Skin epidermis (tissue), 12 donors: ENCODE measurements around the gene KRT32.

ENCODE experiments used
- H3K27ac ChIP-seq, 21 experiments: fragments of 200-600 bp; sonication (generic) in 11 of 21; one replicate each; pipeline ENCODE4 v1.5.0; 2020; ENCODE audit warnings: mild to moderate bottlenecking in 3 of 21, inconsistent platforms in 2 of 21, moderate library complexity in 2 of 21
- H3K4me3 ChIP-seq, 7 experiments: fragments of 200-600 bp; sonication (generic) in 2 of 7; one replicate each; pipeline ENCODE4 v1.5.0; 2020; ENCODE audit warnings: inconsistent platforms in 2 of 7, mild to moderate bottlenecking in 2 of 7, moderate library complexity in 1 of 7

Gene KRT32

DNA sequence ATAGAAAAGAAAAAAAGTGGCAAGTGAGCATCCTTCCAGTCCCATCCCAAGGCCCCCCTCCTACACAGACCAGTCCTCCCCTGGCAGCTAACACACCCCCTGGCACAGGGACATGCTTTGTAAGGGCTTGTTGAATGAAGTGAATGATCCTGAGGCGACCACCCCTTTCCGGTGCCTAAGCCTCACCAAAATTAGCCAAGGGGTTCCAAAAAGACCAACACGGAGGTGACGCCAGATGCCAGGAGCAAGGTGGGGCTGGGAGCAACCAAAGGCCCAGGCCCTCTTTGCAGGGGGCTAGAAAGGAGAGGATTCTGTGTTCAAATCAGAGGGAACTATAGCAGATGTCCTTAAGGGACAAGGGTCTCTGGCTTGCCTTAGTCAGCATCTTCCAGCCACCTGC is 8.2 kb upstream of the KRT32 start:
- no peak overlapping the region for H3K4me3 ChIP-seq
- H3K27ac ChIP-seq = no peak overlapping the region

DNA sequence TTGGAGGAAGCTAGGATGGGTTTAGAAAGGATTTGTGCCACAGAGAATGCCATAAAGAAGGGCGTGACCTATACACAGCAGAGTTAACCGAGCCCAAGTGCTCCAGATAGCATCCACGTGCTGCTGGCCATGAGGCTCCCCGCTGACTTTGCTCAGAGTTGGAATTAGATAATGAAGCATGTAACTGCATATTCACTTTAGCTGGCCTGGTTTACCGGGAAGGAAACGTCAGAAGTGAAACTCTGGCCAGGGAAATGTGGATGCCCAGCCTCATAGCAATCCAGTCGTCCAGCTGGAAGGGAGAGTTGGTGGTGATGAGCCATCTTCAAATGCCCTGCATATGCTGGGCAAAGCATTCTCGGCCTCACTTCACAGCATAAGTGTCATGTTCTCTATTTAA is 7.7 kb upstream of the KRT32 start:
- H3K27ac ChIP-seq = no peak overlapping the region
- H3K4me3 ChIP-seq = no peak overlapping the region

GRCh38 chr17:41468346-41468745 is 1.2 kb upstream of the KRT32 start:
- Histone ChIP-seq H3K27ac (no peak overlapping the region), H3K4me3 (no peak overlapping the region)

DNA sequence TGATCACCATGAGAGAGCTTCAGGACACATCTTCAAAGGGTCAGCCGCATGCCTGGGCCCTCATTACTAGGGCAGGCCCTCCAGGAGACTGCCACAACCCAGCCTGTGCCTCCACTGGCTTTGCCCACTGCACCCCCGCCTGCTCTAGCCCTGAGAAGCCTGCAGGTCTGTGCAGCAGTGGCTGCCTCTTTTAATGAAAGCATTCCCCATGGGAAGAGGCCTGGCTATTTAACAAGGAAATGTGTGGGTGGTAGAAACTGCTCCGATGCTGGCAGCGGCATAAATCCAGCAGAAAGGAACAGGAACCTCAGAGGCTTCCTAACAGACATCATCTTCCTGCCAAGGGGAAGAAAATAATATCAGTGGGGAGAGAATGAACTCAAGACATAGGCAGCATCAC is 375 bp upstream of the KRT32 start:
- Histone ChIP-seq H3K4me3 (no peak overlapping the region), H3K27ac (no peak overlapping the region)

DNA sequence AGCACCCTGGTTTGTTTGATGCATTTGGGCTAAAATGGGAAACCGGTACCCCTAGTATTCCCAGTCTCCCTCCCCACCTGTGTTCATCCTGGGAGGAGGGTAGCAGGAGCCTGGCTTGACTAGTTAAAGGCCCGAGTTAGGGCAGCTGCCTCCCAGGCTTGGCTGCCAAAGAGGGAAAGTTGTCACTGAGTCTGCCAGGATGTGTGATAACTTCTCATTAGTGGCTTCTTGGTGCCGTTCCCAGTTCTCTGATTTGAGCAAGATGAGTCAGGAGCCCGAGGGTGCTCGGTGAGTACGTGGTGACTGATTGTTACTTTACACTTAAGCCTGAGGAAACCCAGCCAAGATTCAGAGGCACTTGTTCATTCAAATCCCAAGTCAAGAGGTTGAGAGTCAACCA is 2.5 kb downstream of the KRT32 start:
- Histone ChIP-seq H3K4me3 (no peak overlapping the region), H3K27ac (no peak overlapping the region)

- no peak overlapping the region for H3K4me3 ChIP-seq
- no peak overlapping the region for H3K27ac ChIP-seq
These were observed 3.0 kb downstream of the KRT32 start for GRCh38 chr17:41464173-41464572.

DNA sequence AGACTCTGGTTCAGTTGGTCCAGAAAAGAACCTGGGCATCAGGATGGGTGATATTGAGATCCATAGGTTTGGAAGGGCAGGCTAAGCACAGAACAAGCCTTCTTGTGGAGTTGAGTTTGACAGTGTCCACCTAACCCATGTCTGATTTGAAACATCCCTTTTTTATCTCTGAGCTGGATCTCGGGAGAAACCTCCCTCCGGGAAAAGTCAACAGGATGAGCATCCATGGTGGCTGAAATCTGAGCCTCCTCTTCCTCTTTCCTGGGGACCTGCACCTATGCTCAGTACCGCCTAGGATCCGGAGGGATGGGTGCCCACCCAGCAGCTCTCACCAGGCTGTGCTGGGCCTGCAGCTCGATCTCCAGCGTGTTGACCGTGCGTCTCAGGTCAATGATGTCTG is 3.4 kb downstream of the KRT32 start:
- Histone ChIP-seq H3K27ac (no peak overlapping the region), H3K4me3 (no peak overlapping the region)

GRCh38 chr17:41462705-41463104 is 4.5 kb downstream of the KRT32 start:
- H3K27ac ChIP-seq = no peak overlapping the region
- no peak overlapping the region for H3K4me3 ChIP-seq

- Histone ChIP-seq H3K4me3 (no peak overlapping the region), H3K27ac (no peak overlapping the region)
These were observed 9.5 kb downstream of the KRT32 start for GRCh38 chr17:41457676-41458075.

GRCh38 chr17:41456204-41456603 is 11.0 kb downstream of the KRT32 start:
- Histone ChIP-seq H3K4me3 (no peak overlapping the region), H3K27ac (no peak overlapping the region)

GRCh38 chr17:41455236-41455635 is 11.9 kb downstream of the KRT32 start:
- Histone ChIP-seq H3K4me3 (no peak overlapping the region), H3K27ac (no peak overlapping the region)

GRCh38 chr17:41453066-41453465 is 14.1 kb downstream of the KRT32 start:
- H3K27ac ChIP-seq = no peak overlapping the region
- no peak overlapping the region for H3K4me3 ChIP-seq

DNA sequence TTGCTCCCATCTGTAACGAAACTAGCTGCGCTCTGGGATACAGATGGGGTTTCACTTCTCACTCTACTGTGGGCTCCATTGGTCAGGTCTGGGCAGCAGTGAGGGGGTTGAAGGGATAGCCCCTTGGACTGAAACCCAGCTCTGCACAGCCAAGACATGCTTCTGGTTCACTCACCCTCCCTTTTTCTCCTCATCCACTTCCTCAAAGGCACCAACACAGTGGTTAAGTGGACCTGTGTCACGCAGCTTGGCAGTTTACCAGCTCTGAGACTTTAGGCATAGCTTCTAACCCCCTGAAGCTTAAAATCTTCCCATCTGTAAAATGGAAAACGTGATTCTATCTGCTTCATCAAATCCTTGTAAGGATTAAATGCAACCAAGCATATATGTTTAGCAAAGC is 14.9 kb downstream of the KRT32 start:
- Histone ChIP-seq H3K27ac (no peak overlapping the region), H3K4me3 (no peak overlapping the region)

DNA sequence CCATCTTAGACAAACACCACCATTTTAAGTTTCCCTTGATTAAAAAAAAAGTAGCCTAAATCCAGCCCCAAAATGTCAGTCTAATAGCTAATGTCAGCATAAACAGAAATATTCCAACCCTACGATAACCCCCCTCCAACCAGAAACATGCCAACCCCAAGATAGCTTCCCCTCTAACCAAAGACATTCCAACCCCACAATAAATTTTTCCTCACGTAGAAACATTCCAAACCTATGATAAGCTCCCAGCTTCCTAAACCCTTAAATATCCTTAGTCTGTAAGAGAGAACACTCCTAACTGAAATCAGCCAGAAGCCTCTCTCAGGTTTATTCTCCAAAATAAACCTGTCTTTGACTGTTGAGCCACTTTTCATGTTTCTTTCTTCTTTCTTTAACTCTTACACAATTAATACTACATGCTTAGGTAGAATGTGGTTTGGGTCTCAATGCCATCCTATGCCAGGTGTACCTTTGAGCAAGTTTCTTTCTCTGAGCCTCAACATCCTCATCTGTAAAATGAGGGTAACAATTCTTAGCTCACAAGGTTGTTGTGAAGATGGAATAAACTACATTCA is 15.9 kb downstream of the KRT32 start:
- no peak overlapping the region for H3K27ac ChIP-seq
- H3K4me3 ChIP-seq = no peak overlapping the region

DNA sequence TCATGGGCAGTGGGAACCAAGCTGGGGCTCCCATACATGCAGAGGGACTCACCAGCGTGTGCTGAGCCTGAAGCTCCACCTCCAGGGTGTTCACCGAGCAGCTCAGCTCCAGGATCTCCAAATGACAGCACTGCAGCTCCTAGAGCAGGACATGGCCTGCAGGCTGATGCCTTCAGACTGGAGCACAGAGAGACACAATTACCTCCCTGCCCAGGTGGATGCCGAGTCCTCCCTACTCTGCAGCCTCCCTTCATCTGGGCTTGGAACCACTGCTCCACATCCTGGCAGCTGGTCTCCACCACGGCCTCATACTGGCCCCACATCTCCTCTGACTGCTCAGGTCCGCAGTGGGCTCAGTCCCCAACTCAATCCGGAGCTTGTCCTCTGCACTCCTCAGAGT is 18.2 kb downstream of the KRT32 start:
- no peak overlapping the region for H3K27ac ChIP-seq
- H3K4me3 ChIP-seq = no peak overlapping the region

- Histone ChIP-seq H3K4me3 (no peak overlapping the region), H3K27ac (no peak overlapping the region)
These were observed 18.7 kb downstream of the KRT32 start for GRCh38 chr17:41448506-41448905.

- H3K27ac ChIP-seq = no peak overlapping the region
These were observed 20.4 kb downstream of the KRT32 start for GRCh38 chr17:41446806-41447205.

DNA sequence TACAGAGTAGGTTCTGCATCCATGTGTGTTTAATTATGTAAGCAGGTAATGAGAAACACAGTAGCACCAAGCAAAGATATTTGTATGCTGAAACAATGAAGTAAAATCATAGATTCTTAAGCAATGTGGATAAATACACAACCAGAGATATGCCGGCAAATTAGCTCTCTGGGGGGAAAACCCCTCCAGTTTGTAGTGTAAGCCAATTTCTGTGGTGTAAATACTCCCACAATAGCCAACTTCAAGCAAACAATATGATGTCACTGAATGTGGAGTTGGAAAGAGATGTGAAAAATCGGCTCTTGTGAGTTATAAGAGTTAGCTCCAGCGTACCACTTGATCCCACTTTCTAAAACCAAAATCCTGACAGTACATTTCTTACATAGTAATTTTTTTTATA is 22.5 kb downstream of the KRT32 start:
- H3K27ac ChIP-seq = no peak overlapping the region
- no peak overlapping the region for H3K4me3 ChIP-seq

More at GRCh38 chr17:41446806-41447205, 20.4 kb downstream of the KRT32 start:
- H3K4me3 ChIP-seq = no peak overlapping the region

DNA sequence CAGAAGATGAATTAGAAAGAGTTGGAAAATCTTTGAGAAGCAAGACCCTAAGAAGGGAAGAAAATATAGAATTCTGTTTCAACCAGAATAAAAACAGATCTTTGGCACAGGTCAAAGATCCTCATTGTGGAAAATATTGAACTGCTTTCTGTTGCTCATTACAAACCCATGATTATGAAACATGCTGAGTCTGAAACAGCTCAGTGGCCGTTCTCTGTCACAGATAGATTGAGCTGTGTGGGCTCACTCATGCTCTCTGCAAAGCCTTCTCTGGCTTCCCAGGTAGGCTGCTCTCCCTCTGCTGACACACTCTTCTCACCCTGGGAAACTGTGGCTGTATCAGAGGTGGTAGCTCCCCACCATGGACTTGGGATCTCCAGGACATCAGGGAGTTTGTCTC is 23.0 kb downstream of the KRT32 start:
- H3K4me3 ChIP-seq = no peak overlapping the region
- H3K27ac ChIP-seq = no peak overlapping the region

- Histone ChIP-seq H3K4me3 (no peak overlapping the region), H3K27ac (no peak overlapping the region)
These were observed 24.4 kb downstream of the KRT32 start for GRCh38 chr17:41442739-41443138.

DNA sequence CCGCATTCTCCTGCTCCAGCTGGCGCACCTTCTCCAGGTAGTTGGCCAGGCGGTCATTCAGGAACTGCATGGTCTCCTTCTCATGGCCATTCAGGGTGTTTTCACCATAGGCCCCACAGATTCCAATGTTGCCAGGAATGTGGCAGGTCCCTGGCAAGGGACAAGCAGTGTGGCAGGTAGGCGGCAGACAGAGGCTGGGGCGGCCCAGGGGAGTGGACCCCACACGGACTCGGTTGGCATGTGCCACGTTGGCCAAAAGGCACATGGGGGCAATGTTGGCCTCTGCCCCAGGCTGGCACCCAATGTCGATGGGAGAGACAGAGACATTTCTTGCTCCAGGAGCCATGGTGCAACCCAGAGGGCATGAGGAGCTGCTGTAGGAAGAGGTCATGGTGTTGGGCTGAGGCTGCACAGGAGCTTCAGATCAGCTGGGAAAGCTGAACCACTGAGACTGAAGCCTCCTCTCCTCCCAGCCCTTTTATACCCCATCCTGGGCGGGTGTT is 26.6 kb downstream of the KRT32 start, which contains the start of gene KRT38:
Gene KRT38, minus strand, starts transcription at position 453 of the 503 bp plus-strand sequence. Its CDS starts 62 bp downstream, at position 391.
- Histone ChIP-seq H3K27ac (no peak within 1 kb of the TSS), H3K4me3 (no peak within 1 kb of the TSS)

- no peak overlapping the region for H3K27ac ChIP-seq
- no peak overlapping the region for H3K4me3 ChIP-seq
These were observed 27.8 kb downstream of the KRT32 start for GRCh38 chr17:41439375-41439774.
